DND-41 (cell line): ENCODE measurements around the gene C10orf90.

Source experiments
- ATAC-seq: fragments of 200-7000 bp; cut with Tn5 transposase; 3 replicates; pipeline ENCODE4 v1.9.1; 2021; ENCODE audit warnings: low read depth; ENCODE audit not compliant: insufficient read depth
- DNase-seq: peaks from one replicate; pipeline ENCODE4 v3.0.0-alpha.2; 2020
- H2AFZ ChIP-seq: 2 replicates; pipeline ENCODE4 v1.6.0; 2012; ENCODE audit warnings: low read depth, low read length
- H3K27ac ChIP-seq: 2 replicates; pipeline ENCODE4 v1.5.1; 2012; ENCODE audit warnings: low read length, inconsistent platforms
- H3K27me3 ChIP-seq: fragments of 200-600 bp; sonication (generic); 2 replicates; pipeline ENCODE4 v1.6.0; 2012; ENCODE audit warnings: low read length, mild to moderate bottlenecking, inconsistent platforms; ENCODE audit not compliant: insufficient read depth, poor library complexity
- H3K36me3 ChIP-seq: 2 replicates; pipeline ENCODE4 v1.5.1; 2012; ENCODE audit warnings: low read length, inconsistent platforms; ENCODE audit not compliant: insufficient read depth
- H3K4me1 ChIP-seq: 2 replicates; pipeline ENCODE4 v1.5.1; 2012; ENCODE audit warnings: mild to moderate bottlenecking, low read length; ENCODE audit not compliant: insufficient read depth
- H3K4me2 ChIP-seq: 2 replicates; pipeline ENCODE4 v1.6.0; 2012; ENCODE audit warnings: mild to moderate bottlenecking, moderate library complexity, low read length, inconsistent platforms; ENCODE audit not compliant: insufficient read depth
- H3K4me3 ChIP-seq, 2 experiments: fragments of 200-600 bp in 1 of 2; shearing (Covaris generic) in 1 of 2; 2 replicates each; pipeline ENCODE4 v1.5.1; 2012 to 2016; ENCODE audit warnings: inconsistent platforms in 2 of 2, low read length in 2 of 2, mild to moderate bottlenecking in 2 of 2, low read depth in 1 of 2, moderate library complexity in 1 of 2
- H3K79me2 ChIP-seq: 2 replicates; pipeline ENCODE4 v1.6.0; 2012; ENCODE audit warnings: low read length, inconsistent platforms; ENCODE audit not compliant: insufficient read depth
- H3K9ac ChIP-seq: 2 replicates; pipeline ENCODE4 v1.6.0; 2012; ENCODE audit warnings: low read depth, mild to moderate bottlenecking, inconsistent platforms, low read length, moderate library complexity
- H3K9me3 ChIP-seq: 2 replicates; pipeline ENCODE4 v1.5.1; 2012; ENCODE audit warnings: low read length, moderate library complexity, mild to moderate bottlenecking, inconsistent platforms; ENCODE audit not compliant: insufficient read depth, severe bottlenecking
- H4K20me1 ChIP-seq: 2 replicates; pipeline ENCODE4 v1.6.0; 2012; ENCODE audit warnings: low read length; ENCODE audit not compliant: insufficient read depth
- CTCF ChIP-seq: IDR thresholded peaks from 2 replicates; pipeline ENCODE4 v1.5.1; 2012; ENCODE audit warnings: borderline replicate concordance, low read length, moderate library complexity, mild to moderate bottlenecking; ENCODE audit not compliant: poor library complexity, severe bottlenecking; ENCODE audit errors: extremely low read depth
- EZH2 ChIP-seq: IDR thresholded peaks from 3 replicates; pipeline ENCODE4 v1.6.1; 2012; ENCODE audit warnings: borderline replicate concordance, low read depth, mild to moderate bottlenecking, moderate library complexity, low read length, inconsistent platforms; ENCODE audit not compliant: severe bottlenecking

C10orf90 gene

GRCh38 chr10:126691456-126691855 is 21.0 kb upstream of the C10orf90 start:
- H3K4me2 ChIP-seq: no peak overlapping the region
- no peaks in the 10 kb centered on the region for H3K27me3 ChIP-seq
- H3K27ac ChIP-seq: no peak overlapping the region
- TF ChIP-seq CTCF (no peak), EZH2 (no peak)
- DNase-seq (no peak), ATAC-seq (no peak)
- H3K36me3 ChIP-seq: no peaks in the 10 kb centered on the region
- no peaks in the 10 kb centered on the region for H3K79me2 ChIP-seq
- H3K4me3 ChIP-seq: no peak overlapping the region
- no peaks in the 10 kb centered on the region for H4K20me1 ChIP-seq
- no peak overlapping the region for H2AFZ ChIP-seq
- no peaks in the 10 kb centered on the region for H3K9me3 ChIP-seq
- no peaks in the 10 kb centered on the region for H3K4me1 ChIP-seq
- no peak overlapping the region for H3K9ac ChIP-seq

- Histone ChIP-seq H3K79me2 (no peaks in the 10 kb centered on the region), H2AFZ (no peak overlapping the region), H4K20me1 (no peaks in the 10 kb centered on the region), H3K9ac (no peak overlapping the region), H3K4me2 (no peak overlapping the region), H3K36me3 (no peaks in the 10 kb centered on the region), H3K27me3 (no peaks in the 10 kb centered on the region), H3K27ac (no peak overlapping the region), H3K9me3 (no peaks in the 10 kb centered on the region), H3K4me1 (no peaks in the 10 kb centered on the region), H3K4me3 (no peak overlapping the region)
- TF ChIP-seq EZH2: no peak
- no peak for TF ChIP-seq CTCF
- DNase-seq: no peak
- no peak for ATAC-seq
Measured at GRCh38 chr10:126690534-126690933, 20.0 kb upstream of the C10orf90 start.

GRCh38 chr10:126689461-126689994 is 19.0 kb upstream of the C10orf90 start:
- no peaks in the 10 kb centered on the region for H4K20me1 ChIP-seq
- no peak overlapping the region for H2AFZ ChIP-seq
- DNase-seq: no peak
- ATAC-seq: no peak
- no peak for TF ChIP-seq CTCF
- H3K9me3 ChIP-seq: no peaks in the 10 kb centered on the region
- H3K4me2 ChIP-seq: no peak overlapping the region
- no peak overlapping the region for H3K9ac ChIP-seq
- no peaks in the 10 kb centered on the region for H3K79me2 ChIP-seq
- no peaks in the 10 kb centered on the region for H3K36me3 ChIP-seq
- H3K4me1 ChIP-seq: no peaks in the 10 kb centered on the region
- H3K4me3 ChIP-seq: no peak overlapping the region
- H3K27me3 ChIP-seq: no peaks in the 10 kb centered on the region
- no peak overlapping the region for H3K27ac ChIP-seq

GRCh38 chr10:126687121-126687606 is 16.7 kb upstream of the C10orf90 start:
- no peaks in the 10 kb centered on the region for H3K36me3 ChIP-seq
- H3K79me2 ChIP-seq: no peaks in the 10 kb centered on the region
- H2AFZ ChIP-seq: no peak overlapping the region

More at GRCh38 chr10:126687121-126687606, 16.7 kb upstream of the C10orf90 start:
- H3K4me2 ChIP-seq: no peak overlapping the region
- no peaks in the 10 kb centered on the region for H3K27me3 ChIP-seq
- H4K20me1 ChIP-seq: no peaks in the 10 kb centered on the region
- H3K9me3 ChIP-seq: no peaks in the 10 kb centered on the region
- H3K9ac ChIP-seq: no peak overlapping the region
- ATAC-seq (no peak), DNase-seq (no peak)
- no peak overlapping the region for H3K4me3 ChIP-seq
- no peak for TF ChIP-seq EZH2
- TF ChIP-seq CTCF: no peak
- H3K4me1 ChIP-seq: no peaks in the 10 kb centered on the region
- no peak overlapping the region for H3K27ac ChIP-seq
